Renal cortical epithelial cell (primary cell): Measurements from ENCODE around the gene MSI2. TPM values are rescaled to one million over a fixed set of nuclear protein-coding genes. Genes with fewer than 3 reads are reported as not detected.
"Not testable (repeated sequence)": the region's sequence is repeated elsewhere in the genome, so short reads cannot be mapped to it uniquely, and the experiment has no call there.

Experiments
- DNase-seq: peaks from one replicate; pipeline ENCODE4 v3.0.0-alpha.2; 2011; ENCODE audit warnings: low read depth
- total RNA-seq: library from RNA; depleted of rRNA; stranded (reverse); fragments of >200 nt; gene quantifications from 2 replicates; pipeline ENCODE4 v1.2.3, GENCODE V29; 2014

The MSI2 gene
- total RNA-seq, 1 donor from 2014 or later, result 90.2 TPM

- peak; percentile 78 for DNase-seq
Measured at GRCh38 chr17:57480438-57481196, 224.3 kb downstream of the MSI2 start.

DNA sequence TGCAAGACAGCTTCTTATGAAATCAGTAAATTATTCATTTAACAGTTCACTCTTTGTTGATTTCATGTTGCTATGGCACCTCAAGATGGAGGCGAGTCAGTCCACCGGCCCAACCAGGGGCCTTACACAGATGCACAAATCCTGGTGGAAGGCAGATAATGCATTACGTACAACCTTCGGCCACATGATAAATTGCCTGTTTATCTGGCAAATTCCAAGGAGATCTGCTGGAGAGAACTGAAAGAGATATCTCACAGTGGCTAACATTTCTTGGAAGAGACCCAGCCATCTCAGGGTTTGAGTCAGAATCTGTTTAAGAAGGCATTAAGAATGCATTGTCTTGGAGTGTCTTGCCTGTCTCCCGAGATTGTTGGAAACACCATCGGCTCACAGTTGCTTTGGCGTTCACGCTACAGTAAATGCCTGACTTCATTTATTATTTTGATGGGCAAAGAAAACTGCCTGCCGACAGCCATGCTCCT is 225.6 kb downstream of the MSI2 start:
- peak; percentile 63 for DNase-seq

DNA sequence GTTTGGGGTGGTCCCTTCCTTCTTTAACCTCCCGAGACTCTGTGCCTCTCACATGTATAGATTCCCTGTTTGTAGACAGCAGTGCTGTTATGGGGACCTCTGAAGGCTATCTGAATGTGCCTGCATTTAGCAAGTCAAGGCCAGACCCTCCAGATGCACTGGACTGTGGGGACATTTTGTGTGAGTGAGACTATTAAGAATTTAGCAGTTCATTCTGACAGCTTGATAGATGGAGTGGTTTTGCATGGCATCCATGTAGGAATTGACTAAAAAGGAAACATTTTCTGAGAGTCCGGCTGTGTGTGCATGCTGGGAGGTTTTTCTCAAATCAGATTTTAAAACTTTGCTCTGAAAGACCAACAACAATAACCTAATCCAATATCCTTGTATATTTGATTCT is 226.3 kb downstream of the MSI2 start:
- DNase-seq, result no peak

DNA sequence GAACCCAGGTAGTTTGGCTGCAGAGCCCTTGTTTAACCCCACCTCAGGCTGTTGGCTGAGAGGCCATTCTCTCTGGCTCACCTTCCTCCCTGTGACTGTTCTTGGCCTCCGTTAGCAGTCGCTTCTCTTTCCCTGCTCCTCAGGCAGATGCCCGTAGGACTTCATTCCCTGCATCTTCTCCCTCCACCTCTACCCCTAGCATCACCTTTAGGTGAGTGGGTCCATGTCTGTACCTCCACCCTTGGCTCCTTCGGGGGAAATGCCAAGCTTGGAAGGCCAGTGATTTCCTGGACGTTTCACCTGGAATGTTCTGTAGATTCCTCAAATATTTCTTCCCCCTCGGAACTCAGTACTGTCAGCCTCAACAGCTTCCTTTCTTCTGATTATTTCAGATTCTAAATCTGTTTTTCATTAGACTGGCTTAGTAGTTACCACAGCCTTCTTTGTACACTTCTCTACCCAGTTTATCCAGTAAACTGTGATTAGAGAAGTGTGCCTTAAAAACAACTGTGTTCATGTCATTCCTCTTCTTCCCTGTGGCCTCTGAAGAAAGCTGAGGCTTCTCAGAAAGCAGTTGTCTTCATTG is 227.9 kb downstream of the MSI2 start:
- no peak for DNase-seq

GRCh38 chr17:57484826-57485565 is 228.7 kb downstream of the MSI2 start:
- no peak for DNase-seq

- DNase-seq, result no peak
Measured at GRCh38 chr17:57485566-57485865, 229.2 kb downstream of the MSI2 start.

- no peak for DNase-seq
Measured at GRCh38 chr17:57485916-57486881, 229.9 kb downstream of the MSI2 start.

DNA sequence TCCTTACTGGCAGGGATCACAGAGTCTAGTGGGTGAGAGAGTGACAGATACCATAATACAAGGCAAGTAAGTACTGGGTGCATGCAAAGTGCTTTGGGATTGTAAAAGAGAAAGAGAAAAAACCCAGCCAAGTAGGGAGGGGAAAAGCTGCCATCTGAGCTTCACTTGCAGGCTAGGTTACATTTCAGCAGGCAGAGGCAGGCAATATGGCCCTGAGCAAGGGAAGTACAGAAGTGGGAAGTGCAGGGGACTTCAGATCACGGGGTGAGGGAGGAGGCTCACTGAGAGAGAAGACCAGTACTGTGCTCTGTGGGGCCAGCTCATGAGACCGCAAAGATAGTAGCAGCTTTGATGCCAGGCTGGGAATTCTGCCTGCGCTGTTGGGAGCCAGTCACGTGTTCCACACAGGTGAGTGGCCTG is 230.6 kb downstream of the MSI2 start:
- no peak for DNase-seq

DNA sequence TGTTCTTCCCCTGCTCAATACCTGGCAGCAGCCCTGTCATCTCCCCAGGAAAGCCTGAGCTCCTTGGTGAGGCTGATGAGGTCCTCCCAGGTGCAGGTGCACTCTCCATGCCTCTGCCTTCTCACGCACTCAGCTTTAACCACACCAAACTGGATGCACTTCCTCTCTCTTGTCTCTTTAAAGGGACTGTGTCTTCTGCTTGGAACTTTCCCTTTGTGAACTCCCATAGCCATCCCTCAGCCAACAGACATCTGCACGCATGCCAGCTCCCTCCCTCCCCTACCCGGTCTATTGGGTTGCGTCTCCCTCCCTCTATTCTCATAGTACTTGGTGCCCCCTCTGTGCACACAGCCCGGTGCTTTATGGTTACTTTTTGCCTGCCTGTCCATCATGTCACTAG is 231.2 kb downstream of the MSI2 start:
- no peak for DNase-seq

DNA sequence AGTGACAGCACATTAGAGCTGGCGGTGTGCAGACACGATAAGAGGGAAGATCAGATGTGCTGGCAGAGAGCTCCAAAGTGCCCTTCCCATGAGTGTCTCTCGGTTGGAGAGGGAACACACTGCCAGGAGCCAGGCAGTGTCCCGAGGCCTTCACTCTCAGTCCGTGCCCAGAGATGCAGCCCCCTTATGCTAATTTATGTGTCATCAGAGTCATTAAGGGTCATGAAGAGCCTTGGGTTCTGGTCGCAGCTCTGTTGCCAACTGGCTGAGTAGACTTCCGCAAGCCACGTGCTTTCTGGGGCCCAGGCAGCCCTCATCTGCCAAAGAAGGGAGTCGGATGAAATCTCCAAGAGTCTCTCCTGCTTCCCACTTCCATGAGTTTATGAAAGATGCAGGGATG is 232.5 kb downstream of the MSI2 start:
- no peak for DNase-seq

DNA sequence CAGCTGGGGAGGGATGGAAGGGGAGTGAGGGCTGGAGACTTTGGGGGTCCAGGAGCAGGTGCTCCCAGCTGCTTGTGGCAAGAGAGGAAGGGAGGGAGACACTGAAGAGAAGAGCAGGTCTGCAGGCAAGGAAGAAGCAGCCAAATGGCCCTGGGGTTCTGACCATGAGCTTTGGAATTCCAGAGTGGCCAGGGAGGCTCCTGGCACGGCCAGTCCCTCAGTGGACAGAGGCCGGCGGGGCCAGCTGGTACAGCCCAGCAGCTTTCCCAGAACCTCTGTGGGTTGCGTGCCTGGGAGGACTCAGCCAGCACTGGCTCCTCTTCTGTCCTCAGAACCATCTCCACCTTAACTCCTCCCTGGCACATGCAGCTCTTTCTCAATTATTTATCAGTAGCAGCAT is 233.0 kb downstream of the MSI2 start:
- no peak for DNase-seq

- DNase-seq, result no peak
Measured at GRCh38 chr17:57490111-57490845, 234.0 kb downstream of the MSI2 start.

GRCh38 chr17:57490890-57491289 is 234.6 kb downstream of the MSI2 start:
- DNase-seq, result no peak

DNA sequence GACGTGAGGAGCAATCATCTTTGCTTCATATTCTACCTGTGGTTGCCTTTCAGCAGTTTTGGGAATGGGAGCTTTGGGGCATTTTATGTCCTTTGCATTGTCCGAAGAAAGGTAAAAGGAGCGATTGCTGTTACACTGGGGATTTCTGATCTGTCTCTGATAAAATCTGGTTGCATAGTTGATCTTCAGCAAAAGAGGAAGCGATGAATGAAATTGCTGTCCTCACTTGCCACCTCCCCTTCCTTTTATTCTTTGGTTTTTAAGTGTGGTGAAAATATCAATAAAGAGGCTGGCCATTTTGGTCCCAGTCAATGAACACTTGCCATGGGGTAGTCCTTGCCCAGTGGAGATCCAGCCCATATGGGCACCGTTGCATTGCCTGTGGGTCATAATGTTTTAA is 236.8 kb downstream of the MSI2 start:
- no peak for DNase-seq

GRCh38 chr17:57493625-57494024 is 237.3 kb downstream of the MSI2 start:
- DNase-seq, result no peak

- DNase-seq, result no peak
Measured at GRCh38 chr17:57494443-57494842, 238.1 kb downstream of the MSI2 start.

- no peak for DNase-seq
Measured at GRCh38 chr17:57495771-57496170, 239.4 kb downstream of the MSI2 start.

DNA sequence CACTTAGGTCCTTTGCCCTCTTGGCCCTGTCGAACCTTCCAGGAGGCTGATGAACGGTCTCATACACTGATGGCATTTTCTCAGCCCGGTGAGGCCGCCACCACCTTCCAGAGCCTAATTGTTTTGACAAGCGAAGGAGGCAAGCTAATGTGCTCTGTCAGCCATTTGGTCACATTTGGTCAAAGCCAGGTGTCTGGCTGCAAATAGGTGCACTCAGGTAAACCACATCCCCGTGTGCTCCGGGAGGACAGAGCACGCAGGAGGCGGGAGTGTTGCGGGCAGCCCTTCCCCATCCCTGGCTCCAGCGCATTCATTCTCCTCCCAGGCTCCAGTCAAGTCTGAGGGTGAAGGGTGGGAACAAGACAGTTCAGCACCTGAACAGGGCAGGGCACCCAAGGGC is 240.1 kb downstream of the MSI2 start:
- no peak for DNase-seq

- no peak for DNase-seq
Measured at GRCh38 chr17:57498443-57498842, 242.1 kb downstream of the MSI2 start.

DNA sequence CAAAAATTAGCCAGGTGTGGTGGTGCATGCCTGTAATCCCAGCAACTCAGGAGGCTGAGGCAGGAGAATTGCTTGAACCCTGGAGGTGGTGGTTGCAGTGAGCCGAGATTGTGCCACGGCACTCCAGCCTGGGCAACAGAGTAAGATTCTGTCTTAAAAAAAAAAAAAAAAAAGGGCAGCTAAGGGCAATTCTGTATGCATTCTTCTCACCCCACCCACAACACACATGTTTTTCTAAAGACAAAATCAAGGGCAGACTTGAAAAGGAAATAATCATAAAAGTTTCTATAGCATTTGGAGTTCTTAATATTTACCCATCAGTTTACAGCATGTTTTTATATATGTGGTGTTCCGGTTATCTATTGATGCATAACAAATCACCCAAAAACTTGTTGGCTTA is 242.9 kb downstream of the MSI2 start:
- not testable (repeated sequence) for DNase-seq

DNA sequence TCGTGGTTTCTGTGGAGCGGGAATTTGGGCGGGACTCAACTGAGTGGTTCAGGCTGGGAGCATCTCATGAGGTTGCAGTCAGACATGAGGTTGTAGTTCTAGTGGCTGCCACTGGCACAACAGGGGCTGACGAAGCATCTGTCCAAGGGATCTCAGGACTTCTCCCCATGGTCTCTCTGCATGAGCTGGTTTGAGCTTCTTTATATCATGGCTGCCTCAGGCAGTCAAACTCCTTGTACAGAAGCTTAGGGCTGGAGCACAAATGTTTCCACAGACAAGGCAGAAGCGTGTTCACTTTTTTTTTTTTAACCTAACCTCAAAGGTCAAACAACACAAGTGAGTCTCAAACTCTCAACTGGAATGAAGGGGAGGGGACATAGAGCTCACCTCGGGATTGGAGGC is 243.3 kb downstream of the MSI2 start:
- no peak for DNase-seq
